ENCODE results near the gene SUSD3.
A peak's percentile ranks its signal among the peaks of the same experiment; 100 is the strongest.

GRCh38 chr9:93094658-93095204 is 36.2 kb downstream of the SUSD3 start:
- peak; percentile 75 for TF ChIP-seq POLR2A (IDR thresholded peaks at IDR 0.05; ENCODE audit: low read depth, low read length)
- TF ChIP-seq PAX5 (IDR thresholded peaks at IDR 0.05; ENCODE audit: insufficient read depth, low read length, severe bottlenecking), result no peak
- peak; percentile 81 for TF ChIP-seq POLR2AphosphoS5 (IDR thresholded peaks at IDR 0.05; ENCODE audit: low read depth, low read length)
- TF ChIP-seq TAF1 (IDR thresholded peaks at IDR 0.05; ENCODE audit: low read depth, low read length), result 0 out of 2 replicates have a peak, but pooled peaks have one; percentile 34

Measured in GM12891 (cell line).